ENCODE results near the gene GRM5.

GRCh38 chr11:88511006-88511405 is 554.8 kb downstream of the GRM5 start:
- TF ChIP-seq CTCF (IDR thresholded peaks at IDR 0.05) (no peak), POLR2A (IDR thresholded peaks at IDR 0.05) (no peak), POLR2AphosphoS5 (IDR thresholded peaks at IDR 0.05) (no peak), EP300 (IDR thresholded peaks at IDR 0.05) (no peak)
